ENCODE data around the gene SURF2.

DNA sequence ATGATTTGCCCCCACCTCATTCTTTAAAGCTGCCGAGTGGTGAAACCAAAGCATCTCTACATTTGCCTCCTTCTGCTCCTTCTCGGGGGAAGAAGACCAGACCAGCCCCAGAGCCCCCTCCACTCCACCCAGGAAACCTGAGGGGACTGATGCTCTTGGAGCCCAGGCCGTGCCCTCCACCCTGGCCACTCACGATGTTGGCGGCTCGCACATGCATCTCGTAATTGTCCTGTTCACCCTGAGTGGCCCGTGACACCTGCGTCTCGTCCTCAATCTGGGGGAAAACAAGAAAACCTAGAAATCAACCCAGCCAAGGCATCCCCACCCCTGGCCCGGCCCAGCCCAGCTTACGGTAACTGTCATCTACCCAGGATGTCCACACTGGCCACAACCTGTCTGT is 11.4 kb upstream of the SURF2 start:
- TF ChIP-seq POLR2A (IDR thresholded peaks at IDR 0.05; ENCODE audit: low read depth, low read length) (no peak), JUN (IDR thresholded peaks at IDR 0.05; ENCODE audit: borderline replicate concordance, insufficient read depth, insufficient read length, low read depth) (no peak), POLR2AphosphoS5 (IDR thresholded peaks at IDR 0.05; ENCODE audit: insufficient read depth, low read depth, low read length) (no peak), EZH2 (IDR thresholded peaks at IDR 0.05; ENCODE audit: borderline replicate concordance, low read depth, low read length, severe bottlenecking) (no peak), MYC (IDR thresholded peaks at IDR 0.05; ENCODE audit: low read depth, low read length) (no peak)
- TF ChIP-seq, protein P1, sequence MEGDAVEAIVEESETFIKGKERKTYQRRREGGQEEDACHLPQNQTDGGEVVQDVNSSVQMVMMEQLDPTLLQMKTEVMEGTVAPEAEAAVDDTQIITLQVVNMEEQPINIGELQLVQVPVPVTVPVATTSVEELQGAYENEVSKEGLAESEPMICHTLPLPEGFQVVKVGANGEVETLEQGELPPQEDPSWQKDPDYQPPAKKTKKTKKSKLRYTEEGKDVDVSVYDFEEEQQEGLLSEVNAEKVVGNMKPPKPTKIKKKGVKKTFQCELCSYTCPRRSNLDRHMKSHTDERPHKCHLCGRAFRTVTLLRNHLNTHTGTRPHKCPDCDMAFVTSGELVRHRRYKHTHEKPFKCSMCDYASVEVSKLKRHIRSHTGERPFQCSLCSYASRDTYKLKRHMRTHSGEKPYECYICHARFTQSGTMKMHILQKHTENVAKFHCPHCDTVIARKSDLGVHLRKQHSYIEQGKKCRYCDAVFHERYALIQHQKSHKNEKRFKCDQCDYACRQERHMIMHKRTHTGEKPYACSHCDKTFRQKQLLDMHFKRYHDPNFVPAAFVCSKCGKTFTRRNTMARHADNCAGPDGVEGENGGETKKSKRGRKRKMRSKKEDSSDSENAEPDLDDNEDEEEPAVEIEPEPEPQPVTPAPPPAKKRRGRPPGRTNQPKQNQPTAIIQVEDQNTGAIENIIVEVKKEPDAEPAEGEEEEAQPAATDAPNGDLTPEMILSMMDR (IDR thresholded peaks at IDR 0.05; ENCODE audit: extremely low read depth in 1 of 2, insufficient read depth in 1 of 2, low read depth in 1 of 2, low read length in 2 of 2) = no peak
